Cardiac muscle cell (in vitro differentiated cells and primary cell): ENCODE data around the gene VSTM2L. TPM values are rescaled to one million over a fixed set of nuclear protein-coding genes. Genes with fewer than 3 reads are reported as not detected.

Source experiments
- DNase-seq, 2 donors: peaks; one replicate each; pipeline versions ENCODE4 v3.0.0 to v3.0.0-alpha.2; 2010 to 2017; ENCODE audit warnings: low read depth in 1 of 2, low spot score in 1 of 2
- H3K27ac ChIP-seq: fragments of 200-600 bp; sonication (generic); 2 replicates; pipeline ENCODE4 v1.5.1; 2016
- H3K27me3 ChIP-seq: fragments of 200-600 bp; sonication (generic); 2 replicates; pipeline ENCODE4 v1.6.0; 2016; ENCODE audit warnings: control low read depth
- H3K36me3 ChIP-seq: fragments of 200-600 bp; sonication (generic); 2 replicates; pipeline ENCODE4 v1.5.1; 2016; ENCODE audit warnings: control low read depth
- H3K4me1 ChIP-seq: fragments of 200-600 bp; sonication (generic); 2 replicates; pipeline ENCODE4 v1.8.1; 2017; ENCODE audit warnings: low read depth, mild to moderate bottlenecking, mixed run types
- H3K4me3 ChIP-seq: fragments of 200-600 bp; sonication (generic); 2 replicates; pipeline ENCODE4 v1.5.1; 2016; ENCODE audit warnings: mild to moderate bottlenecking
- H3K9me3 ChIP-seq: fragments of 200-600 bp; sonication (generic); 2 replicates; pipeline ENCODE4 v1.5.1; 2017; ENCODE audit warnings: low read depth, mild to moderate bottlenecking, control low read depth
- CTCF ChIP-seq: IDR thresholded peaks from 2 replicates; pipeline ENCODE4 v1.5.1; 2012; ENCODE audit warnings: low read depth, mild to moderate bottlenecking, low read length
- polyA plus RNA-seq: library from polyadenylated mRNA; unstranded; fragments of >200 nt; fragmentation: Nextera tagmentation; extraction: Ambion mirVana; gene quantifications from 2 replicates; pipeline ENCODE4 v1.2.1, GENCODE V29; 2016
- total RNA-seq: library from RNA; depleted of rRNA; stranded (reverse); fragments of >200 nt; gene quantifications from 2 replicates; pipeline ENCODE4 v1.2.3, GENCODE V29; 2016

The VSTM2L gene
- total and polyA plus RNA-seq, 2 experiments from 2014 or later = 83.4 to 321 TPM

- no peak overlapping the region for H3K27ac ChIP-seq
- no peaks in the 10 kb centered on the region for H3K36me3 ChIP-seq
- H3K4me3 ChIP-seq = no peak overlapping the region
- H3K9me3 ChIP-seq = no peaks in the 10 kb centered on the region
- DNase-seq = no peak
- peaks cover 13% of the 10 kb centered on the region for H3K4me1 ChIP-seq
- TF ChIP-seq CTCF = no peak
- no peaks in the 10 kb centered on the region for H3K27me3 ChIP-seq
Measured at GRCh38 chr20:37863289-37863688, 39.6 kb upstream of the VSTM2L start.

GRCh38 chr20:37864298-37864697, 38.6 kb upstream of the VSTM2L start:
- peaks cover 13% of the 10 kb centered on the region for H3K4me1 ChIP-seq
- H3K4me3 ChIP-seq = no peak overlapping the region
- no peaks in the 10 kb centered on the region for H3K9me3 ChIP-seq
- DNase-seq = no peak
- no peak overlapping the region for H3K27ac ChIP-seq
- H3K36me3 ChIP-seq = no peaks in the 10 kb centered on the region
- TF ChIP-seq CTCF = no peak
- H3K27me3 ChIP-seq = no peaks in the 10 kb centered on the region

- no peak for DNase-seq
- H3K36me3 ChIP-seq = no peaks in the 10 kb centered on the region
- H3K9me3 ChIP-seq = no peaks in the 10 kb centered on the region
- H3K4me3 ChIP-seq = no peak overlapping the region
- H3K27me3 ChIP-seq = no peaks in the 10 kb centered on the region
- no peak for TF ChIP-seq CTCF
- H3K27ac ChIP-seq = no peak overlapping the region
- peaks cover 13% of the 10 kb centered on the region for H3K4me1 ChIP-seq
Measured at GRCh38 chr20:37866051-37866450, 36.9 kb upstream of the VSTM2L start.

- H3K36me3 ChIP-seq = no peaks in the 10 kb centered on the region
- no peak for TF ChIP-seq CTCF
- peaks cover 13% of the 10 kb centered on the region for H3K4me1 ChIP-seq
- H3K27ac ChIP-seq = no peak overlapping the region
- no peaks in the 10 kb centered on the region for H3K27me3 ChIP-seq
- H3K4me3 ChIP-seq = no peak overlapping the region
- H3K9me3 ChIP-seq = no peaks in the 10 kb centered on the region
- DNase-seq = peak in 1 of 2 donors; percentile 12
Measured at GRCh38 chr20:37867289-37868195, 35.4 kb upstream of the VSTM2L start.

- H3K27ac ChIP-seq = no peak overlapping the region
- TF ChIP-seq CTCF = no peak
- H3K4me3 ChIP-seq = no peak overlapping the region
- H3K36me3 ChIP-seq = no peaks in the 10 kb centered on the region
- no peak for DNase-seq
- H3K9me3 ChIP-seq = no peaks in the 10 kb centered on the region
- H3K27me3 ChIP-seq = no peaks in the 10 kb centered on the region
- H3K4me1 ChIP-seq = peaks cover 13% of the 10 kb centered on the region
Measured at GRCh38 chr20:37868851-37869333, 34.0 kb upstream of the VSTM2L start.
